ENCODE measurements around the gene GDF2.

Gene GDF2

DNA sequence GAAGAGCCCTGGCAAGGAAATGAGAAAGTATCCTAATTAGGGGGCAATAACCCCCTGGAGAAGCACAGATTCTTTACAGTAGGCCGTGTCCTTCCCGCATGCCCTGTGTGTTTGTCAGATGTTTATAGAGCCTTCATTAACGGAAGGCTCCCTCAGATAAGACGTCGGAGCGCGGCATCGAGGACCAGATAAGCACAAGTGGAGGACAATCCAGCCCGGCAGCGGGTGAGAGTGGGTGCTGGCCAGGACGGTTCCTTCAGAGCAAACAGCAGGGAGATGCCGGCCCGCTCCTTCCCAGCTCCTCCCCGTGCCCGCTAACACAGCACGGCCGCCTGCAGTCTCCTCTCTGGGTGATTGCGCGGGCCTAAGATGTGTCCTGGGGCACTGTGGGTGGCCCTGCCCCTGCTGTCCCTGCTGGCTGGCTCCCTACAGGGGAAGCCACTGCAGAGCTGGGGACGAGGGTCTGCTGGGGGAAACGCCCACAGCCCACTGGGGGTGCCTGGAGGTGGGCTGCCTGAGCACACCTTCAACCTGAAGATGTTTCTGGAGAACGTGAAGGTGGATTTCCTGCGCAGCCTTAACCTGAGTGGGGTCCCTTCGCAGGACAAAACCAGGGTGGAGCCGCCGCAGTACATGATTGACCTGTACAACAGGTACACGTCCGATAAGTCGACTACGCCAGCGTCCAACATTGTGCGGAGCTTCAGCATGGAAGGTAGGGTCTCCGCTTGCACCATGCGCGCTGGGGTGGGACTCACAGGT, at the start of gene GDF2:
Gene GDF2 (plus strand): TSS at position 155 of the 762 bp plus-strand sequence. CDS start 215 bp downstream, at position 370.
- DNase-seq (ENCODE audit: low spot score), result no peak

DNA sequence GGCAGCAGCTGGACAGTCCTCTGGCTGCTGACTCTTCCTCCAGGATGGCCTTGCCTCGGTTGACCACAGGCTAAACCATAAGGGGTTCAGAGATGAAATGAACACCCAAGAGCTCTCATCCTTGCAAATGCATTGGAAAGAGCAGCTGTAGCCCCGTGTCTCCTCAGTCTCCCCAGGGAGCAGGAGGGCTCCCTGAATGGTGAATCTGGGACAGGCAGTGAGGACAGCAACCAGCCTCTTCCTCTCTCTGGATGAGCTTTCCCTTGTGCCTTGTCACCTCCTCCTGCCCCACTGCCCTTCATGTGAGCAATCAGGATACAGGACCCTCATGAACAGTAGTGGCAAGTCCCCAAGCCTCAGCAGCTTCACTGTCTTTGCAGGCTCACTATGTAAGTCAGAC, 46.2 kb upstream of the GDF2 start:
- no peak for DNase-seq (ENCODE audit: low spot score)

DNA sequence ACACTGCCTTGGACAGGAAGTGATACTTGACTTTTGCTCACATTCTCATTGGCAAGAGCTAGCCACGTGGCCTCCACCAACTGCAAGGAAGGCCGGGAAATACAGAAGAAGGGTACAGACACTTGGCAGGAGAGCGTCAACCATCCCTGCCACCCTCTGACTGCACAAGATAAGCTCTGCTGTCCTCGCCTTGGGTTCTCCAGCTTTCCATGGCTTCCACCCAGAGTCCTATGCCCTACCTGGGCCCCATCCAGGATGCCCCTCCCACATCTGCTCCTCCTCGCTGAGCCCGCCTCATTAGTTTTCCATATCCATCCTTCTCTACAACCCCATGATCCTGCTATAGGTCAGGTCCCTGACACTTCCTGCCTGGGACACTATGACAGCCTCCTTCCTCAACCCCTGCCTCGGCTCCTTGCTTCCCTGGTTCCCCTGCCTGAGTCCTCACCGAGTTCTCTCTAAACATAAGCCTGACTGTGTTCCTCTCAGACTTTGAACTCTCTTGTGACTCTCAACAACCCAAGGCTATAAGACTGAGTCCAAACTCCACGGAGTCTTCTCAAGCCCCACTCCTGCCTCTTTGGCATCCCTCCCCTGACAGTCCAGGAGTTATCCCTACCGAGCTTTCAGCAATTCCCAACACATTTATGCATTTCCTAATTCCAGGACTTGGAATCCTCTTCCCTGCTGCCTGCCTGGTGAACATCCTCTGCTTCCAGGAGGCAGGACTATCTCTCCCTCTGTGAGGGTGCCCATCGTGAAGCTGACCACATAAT, 45.5 kb upstream of the GDF2 start:
- no peak for DNase-seq (ENCODE audit: low spot score)

DNA sequence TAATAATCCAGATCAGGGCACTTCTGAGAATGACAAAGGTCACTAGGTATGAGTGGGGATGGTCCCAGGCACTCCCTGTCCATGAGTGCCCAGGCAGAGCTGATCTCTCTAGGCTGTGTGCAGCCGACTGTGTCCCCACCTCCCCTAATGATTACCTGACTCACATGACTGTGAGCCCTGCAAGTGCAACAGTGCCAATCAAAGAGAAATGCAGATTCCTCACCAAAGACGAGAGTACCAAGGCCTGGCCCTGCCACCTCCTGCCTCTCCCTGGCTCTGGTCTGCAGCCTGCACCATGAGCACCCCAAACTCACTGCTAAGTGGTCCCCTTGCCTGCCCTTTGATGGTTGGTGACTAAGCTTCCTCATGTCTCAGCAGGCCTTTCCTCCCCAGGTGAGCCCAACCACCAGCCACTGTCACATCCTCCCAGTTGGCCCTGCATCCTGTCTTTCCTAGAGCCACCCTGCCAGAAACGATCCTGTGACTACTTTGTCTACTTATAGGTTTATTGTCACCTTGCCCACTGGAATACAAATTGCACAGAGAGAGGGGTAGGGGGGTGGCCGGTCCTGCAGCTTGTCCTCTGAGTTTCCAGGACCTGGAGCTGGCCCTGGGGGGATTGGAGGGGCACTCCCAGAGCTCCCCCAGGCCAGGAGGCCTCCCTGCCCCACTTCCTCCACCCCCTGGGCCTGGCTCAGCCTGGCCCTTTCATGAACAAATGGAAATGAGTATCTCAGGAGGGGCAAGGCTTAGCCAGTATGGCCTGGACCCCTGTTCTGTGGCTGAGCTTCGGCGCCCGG, 44.7 kb upstream of the GDF2 start:
- peak; percentile 60 for DNase-seq (ENCODE audit: low spot score)

DNA sequence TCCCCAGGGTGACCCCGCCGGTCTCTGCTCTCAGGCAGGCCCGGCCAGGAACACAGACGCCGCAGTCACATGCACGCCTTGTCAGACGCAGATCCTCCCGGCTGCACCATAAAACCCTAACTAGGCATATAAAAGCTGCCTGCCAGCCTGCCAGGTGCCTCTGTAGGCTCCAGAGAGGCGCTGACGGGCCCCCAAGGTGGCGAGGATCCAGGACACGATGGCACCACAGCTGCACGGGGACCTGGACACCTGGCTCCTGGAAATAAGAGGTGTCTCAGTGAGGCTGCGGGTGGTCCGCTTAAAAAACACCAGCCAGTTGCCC, 44.1 kb upstream of the GDF2 start:
- DNase-seq (ENCODE audit: low spot score), result no peak

DNA sequence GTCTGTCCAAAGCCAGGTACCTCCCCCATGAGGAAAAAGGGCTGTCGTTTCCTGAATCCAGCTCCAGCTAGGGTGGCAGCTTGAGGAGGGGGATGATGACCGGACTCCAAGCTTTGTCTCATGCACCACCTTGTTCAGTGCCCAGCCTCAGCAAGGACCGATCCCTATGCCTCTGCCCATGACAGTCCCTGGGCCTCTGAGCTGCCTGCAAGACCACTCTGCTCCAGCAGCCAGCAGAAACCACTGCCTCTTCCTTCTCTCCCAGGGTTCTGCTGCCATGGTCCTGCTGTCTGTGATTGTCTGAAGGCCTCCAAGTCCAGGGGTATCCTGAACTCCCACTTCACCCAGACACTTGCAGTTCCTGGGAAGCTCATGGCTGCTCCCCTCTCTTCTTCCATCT, 43.5 kb upstream of the GDF2 start:
- no peak for DNase-seq (ENCODE audit: low spot score)

DNA sequence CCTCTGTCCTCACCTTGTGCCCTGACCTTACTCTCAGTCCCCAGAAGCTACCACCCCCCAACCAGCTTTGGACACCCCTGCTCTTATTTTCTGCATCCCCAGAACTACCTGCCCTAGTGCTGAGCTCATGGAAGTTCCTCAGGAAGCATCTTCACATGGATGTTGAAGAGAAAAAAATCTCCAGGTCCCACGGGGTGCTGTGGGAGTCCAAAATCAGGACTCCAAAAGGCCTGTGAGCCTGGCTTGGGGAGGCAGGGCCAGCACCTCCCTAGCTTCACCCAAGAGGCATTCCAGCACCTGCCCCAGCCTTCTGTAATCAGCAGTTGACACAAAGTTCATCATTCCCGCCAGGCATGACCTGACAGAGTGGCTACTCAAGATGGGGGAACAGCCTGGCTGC, 43.0 kb upstream of the GDF2 start:
- DNase-seq (ENCODE audit: low spot score), result no peak

DNA sequence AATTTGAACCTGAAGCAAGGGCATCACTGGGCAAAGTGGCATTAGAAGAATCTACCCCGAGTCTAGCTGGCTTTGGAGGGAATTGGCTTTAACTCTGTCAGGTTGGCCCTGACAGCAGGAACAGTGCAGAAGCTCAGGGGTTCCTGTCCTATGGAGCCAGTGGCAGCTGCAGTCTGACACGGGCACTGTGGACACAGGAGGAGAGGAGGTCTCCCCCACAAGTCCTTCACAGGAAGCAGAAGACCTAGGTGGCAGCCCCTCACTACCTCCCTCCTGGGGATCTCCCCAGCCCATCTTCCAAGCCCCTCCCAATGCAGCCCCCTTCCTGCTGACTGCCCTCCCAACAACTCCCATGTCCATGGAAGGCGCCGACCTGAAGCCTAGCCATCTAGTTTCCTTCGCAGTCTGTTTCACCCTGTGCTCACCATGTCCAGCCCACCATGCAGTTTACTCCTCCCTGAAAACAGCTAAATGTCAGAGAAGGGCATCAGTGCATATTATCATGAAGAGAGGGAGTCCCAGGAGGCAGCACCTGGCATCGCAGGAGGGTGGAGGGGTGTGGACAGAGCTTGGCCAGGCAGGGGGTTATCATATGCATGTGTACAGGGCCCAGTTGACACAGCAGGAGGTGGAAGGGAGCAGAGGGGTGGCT, 40.1 kb upstream of the GDF2 start:
- DNase-seq (ENCODE audit: low spot score), result no peak

DNA sequence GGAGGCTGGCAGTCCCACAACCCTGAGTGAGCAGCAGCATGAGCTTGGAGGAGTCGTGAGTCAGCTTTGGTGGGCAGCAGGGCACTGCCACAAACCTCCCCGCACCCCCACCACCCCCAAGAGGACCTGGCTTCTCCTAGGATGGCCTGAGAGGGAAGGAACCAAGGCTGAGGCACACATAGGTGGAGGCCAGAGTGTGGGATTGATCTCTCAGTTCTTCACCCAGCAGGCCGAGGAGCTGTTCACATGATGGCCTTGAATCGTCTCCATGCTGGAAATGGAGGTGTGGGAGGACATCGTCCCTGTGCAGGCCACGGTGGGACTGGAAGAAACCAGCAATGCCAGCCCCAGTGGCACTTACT, 39.6 kb upstream of the GDF2 start:
- no peak for DNase-seq (ENCODE audit: low spot score)

DNA sequence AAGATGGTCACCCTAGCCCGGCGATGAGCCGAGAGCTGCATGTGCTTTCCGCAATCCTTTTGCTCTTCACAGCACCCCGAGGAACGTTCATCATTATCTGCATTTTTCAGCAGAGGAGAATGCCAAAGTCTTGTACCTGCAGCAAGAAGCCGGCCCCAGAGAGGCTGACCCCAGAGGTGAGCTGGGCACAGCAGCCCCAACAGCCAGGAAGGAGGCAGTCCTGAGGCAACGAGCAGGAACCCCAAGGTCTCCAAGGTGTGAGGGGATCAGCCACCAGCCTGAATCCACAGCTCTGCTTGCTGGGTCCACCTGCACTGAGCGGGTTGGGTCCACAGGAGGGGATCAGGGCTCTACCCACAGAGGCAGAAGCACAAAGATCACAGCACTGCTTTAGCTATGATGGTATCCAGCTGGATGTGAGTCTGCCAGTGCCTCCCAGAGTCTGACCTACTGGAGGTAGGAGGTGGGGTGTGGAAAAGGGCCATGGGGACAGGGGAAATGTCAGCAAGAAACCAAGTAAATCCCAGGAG, 39.1 kb upstream of the GDF2 start:
- DNase-seq (ENCODE audit: low spot score), result no peak

DNA sequence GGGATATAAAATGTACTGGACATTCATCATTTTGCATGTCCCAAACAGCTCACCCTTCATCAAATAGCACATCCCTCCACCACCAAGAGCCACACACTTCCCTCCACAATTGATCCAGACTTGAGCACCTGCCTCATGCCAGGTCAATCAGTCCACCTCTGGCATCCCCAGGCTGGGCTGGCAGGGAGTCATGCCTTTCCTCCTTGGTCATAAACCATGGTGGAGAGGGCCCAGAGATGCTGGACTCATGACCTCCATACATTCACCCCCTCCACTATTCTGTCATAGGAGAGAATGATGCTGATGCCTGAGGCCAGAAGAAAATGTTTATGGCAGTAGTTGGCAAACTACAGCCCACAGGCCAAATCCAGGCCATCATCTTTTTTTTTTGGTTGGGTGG, 38.4 kb upstream of the GDF2 start:
- DNase-seq (ENCODE audit: low spot score), result no peak

DNA sequence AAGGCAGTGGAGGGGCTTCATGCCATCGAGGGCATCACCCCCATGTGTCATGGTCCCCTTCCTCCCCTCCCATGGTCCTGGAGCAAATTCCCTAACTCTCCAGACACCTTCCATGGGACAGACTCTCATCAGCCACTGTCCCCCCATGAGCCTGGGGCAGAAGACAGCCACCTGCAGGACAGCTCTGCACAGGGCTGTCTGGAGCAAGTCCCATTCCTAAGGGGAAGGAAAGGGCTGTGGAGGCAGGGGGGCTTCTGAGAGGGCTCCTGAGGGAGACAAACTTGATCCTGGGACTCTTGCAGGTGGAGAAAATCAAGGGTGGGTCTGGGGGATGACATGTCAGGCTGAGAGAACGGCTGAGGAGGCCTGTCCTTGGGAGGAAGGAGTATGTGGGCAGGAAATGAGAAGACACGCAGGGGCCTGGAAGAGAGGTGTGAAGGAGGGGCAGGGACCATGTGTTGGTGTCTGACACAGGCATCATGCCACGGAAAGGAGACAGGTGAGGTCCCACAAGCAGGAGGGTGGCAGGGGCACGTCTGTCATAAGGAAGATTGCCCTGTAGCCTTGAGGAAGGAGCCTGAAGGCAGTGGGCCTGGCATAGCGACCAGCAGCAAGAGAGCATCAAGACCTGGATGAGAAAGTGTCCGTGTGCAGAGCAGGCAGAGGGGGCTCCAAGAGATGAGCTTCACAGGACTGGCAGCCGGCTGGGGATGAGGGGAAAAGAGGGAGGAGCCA, 36.7 kb upstream of the GDF2 start:
- DNase-seq (ENCODE audit: low spot score), result no peak

DNA sequence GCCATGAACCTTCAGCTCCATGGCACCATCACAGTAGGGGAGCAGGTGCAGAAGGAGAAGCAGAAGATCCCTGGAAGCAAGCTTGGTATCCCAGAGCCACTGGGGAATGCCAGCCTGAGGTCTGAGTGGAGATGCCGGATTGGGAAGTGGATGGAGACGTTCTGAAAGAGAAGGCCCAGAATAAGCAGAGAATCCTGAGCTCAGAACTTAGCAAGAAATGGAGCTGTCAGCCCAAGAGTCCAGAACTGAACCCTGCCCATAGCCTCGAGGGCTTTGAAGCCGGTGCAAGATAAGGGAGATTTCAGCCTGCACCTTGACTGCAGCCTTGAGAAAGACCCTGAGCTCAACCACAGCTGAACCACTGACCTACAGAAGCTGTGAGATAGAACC, 36.1 kb upstream of the GDF2 start:
- DNase-seq (ENCODE audit: low spot score), result no peak

DNA sequence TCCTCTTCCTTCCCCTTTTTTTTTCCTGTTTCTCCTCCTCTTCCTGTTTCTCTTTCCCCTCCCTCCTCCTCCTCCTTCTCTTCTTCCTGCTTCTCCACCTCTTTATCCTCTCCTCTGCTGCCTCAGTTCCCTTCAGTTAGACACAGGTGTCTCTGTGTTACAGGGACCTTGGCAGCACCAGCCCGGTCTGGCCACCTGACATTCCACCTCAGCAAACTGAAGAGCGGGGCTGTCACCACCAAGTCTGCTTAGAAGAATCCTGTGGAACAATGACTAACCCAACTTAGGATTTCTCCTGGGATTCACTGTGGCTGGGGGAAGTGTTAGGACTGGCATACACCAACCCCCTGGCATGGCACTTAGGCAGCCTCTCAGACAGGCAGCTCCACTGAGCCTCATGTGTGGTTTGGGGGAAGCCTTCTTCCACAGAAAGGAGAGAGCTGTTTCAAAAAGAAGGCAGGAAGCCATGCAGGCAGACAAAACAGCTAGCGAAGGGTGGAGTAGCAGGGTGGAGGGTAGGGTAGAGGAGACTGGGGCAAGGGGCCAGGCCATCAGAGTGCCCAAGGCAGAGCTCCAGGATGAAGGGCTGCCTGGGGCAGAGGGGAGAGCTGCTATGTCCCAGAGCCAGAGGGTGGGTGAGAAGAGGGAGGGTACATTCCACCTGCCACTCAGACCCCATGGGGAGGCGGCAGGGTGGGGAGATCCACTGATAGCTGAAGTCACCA, 35.5 kb upstream of the GDF2 start:
- DNase-seq (ENCODE audit: low spot score), result no peak

DNA sequence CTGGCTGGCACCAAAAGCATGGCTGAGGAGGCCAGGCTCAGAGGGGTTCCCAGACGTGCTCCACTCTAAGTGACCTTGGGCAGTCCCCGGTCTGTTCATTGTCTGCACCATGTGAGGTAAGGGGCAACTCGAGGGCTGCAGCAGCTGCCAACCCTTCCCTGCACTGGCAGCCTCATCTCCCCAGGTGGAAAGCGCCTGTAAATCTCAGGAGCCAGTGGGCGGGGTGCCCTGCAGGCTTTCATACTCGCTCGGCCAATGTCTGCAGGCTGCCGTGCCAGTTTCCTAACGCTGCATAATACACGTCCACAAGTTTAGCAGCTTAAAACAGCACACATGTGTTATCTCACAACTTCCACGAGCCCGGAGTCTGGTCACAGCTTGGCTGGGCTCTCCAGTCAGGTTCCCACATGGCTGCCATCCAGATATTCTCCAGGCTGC, 34.9 kb upstream of the GDF2 start:
- no peak for DNase-seq (ENCODE audit: low spot score)

DNA sequence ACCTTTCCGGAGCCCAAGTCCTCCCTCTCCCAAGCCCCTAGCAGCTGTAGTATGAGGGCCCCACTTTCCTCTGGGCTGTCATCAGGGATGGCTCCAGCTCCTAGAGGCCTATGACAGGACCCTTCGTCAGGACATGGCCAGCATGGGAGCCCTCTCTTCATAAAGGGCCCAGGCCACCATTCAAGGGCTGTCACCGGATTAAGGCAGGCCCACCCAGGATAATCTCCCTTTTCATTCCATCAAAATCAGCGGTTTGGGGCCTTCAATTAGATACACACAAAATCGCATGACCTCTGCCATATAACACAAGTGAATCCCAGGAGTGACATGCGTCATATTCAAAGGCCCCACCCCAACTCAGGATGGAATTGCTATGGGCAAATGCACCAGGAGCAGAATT, 34.4 kb upstream of the GDF2 start:
- DNase-seq (ENCODE audit: low spot score), result no peak

DNA sequence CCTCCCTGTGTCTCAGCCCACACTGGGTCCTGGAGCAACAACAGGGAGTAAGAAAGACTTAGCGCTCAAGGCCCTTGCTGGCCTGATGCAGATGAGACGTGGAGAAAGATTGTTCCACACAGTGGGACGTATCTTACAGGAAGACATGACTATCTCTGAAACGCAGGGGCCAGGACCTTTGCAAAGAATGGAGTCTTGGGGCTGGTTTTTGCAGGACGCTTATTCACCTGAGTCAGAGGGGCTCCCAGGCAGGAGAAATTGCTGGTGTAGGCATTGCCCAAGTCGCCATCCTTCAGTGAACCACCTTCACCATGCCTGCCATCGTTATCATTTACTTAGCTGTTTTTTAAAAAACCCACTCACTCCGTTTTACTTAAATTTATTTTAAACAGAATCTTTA, 34.0 kb upstream of the GDF2 start:
- DNase-seq (ENCODE audit: low spot score), result no peak

DNA sequence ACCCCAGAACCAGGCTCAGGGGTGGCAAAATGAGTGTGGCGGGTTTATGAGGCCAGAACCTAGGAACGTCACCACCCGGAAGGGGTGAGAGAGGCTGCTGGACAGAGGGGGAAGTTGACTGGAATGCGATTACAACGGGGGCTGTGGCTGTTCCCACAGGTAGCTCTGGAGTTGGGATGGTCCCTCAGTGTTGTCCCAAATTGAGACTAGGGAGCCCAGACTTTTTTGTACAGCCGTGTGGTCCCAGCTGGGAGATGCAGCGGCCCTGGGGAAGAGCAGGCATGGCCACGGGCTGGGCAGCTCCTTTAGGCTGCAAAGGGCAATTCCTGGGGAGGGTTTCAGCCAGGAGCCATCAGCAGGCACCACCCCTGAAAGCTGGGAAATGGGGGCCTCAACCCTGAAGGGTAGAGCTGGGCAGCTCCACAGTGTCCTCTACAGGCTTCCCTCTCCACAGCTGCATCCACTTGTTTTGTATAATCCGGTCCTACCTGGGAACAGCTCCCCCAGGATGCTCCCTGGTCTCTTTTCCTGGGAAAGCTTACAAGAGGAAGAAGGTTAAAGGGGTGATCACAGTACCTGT, 33.2 kb upstream of the GDF2 start:
- DNase-seq (ENCODE audit: low spot score), result no peak

DNA sequence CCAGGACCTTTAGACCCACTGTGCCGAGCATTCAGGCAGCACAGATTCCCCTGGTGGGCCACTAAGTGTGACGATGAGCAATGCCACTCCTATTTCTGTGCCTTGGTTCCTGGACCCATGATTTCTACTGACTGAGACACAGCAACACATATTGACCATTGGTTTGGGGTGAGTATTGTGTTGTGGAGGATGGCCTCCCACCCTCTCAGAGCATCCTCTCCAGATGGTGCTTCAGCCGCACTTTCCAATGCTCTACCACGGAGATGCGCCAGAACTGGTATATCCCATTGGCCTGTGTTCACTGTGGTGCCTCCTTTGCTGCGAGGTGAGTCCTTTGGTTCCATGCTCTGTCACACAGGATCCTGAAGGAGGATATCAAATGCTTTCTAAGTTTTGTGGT, 32.3 kb upstream of the GDF2 start:
- DNase-seq (ENCODE audit: low spot score), result no peak

DNA sequence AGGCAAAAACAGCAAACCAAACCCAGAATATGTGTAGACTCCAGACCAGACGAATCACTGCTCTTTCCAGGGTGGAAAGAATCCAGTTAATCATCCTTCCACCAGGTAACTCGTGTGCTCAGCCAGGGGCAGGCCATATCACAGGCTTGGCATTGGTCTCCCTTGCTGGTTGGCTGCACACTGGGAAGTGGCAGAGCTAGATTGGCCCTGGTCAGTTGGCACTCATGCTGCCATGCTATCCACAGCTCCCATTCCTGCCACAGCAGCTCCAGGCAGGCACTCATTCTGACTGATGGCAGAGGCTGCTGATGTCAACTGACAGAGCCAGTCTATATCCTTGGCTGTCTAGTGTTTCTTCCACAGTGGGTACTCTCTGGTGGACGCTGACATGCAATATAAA, 31.9 kb upstream of the GDF2 start:
- no peak for DNase-seq (ENCODE audit: low spot score)

DNA sequence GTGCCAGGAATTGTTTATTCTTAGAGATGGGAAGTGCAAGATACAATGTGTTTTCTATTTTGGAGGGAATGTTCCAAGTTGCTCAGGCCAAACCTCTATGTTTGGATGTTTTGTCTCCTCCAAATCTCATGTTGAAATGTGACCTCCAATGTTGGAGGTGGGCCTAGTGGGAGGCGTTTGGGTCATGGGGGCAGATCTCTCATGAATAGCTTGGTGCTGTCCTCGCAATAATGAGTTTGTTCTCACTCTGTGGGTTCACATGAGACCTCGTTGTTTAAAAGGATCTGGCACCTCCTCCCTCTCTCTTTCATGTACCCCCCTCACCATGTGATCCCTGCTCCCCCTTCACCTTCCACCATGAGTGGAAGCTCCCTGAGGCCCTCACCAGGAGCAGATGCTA, 30.6 kb upstream of the GDF2 start:
- DNase-seq (ENCODE audit: low spot score), result no peak
